Esophagus muscularis mucosa (tissue), 4 donors: Measurements from ENCODE around the gene CAMKMT.

Experiments
- CTCF ChIP-seq, 3 experiments: fragments of 200-600 bp in 2 of 3; fragments of 450-650 bp in 1 of 3; sonication (generic) in 2 of 3; IDR thresholded peaks; one replicate each; pipeline ENCODE4 v1.5.1; 2017 to 2019; ENCODE audit warnings: antibody characterized with exemption in 3 of 3, mild to moderate bottlenecking in 2 of 3, moderate library complexity in 1 of 3
- EP300 ChIP-seq: sonication (generic); formaldehyde crosslinking; IDR thresholded peaks from one replicate; pipeline ENCODE4 v1.6.1; 2017; ENCODE audit warnings: antibody characterized with exemption
- POLR2A ChIP-seq: fragments of 450-650 bp; IDR thresholded peaks from one replicate; pipeline ENCODE4 v1.6.1; 2017; ENCODE audit warnings: antibody characterized with exemption, moderate library complexity, mild to moderate bottlenecking, low read depth
- POLR2AphosphoS5 ChIP-seq, 2 donors: sonication (generic); formaldehyde crosslinking; IDR thresholded peaks; one replicate each; pipeline ENCODE4 v1.6.1; 2017; ENCODE audit warnings: antibody characterized with exemption in 2 of 2

GRCh38 chr2:44361330-44362206, at the start of gene CAMKMT, which contains the start of gene PREPL:
- TF ChIP-seq CTCF (IDR thresholded peaks at IDR 0.05) (no peak), EP300 (no peak), POLR2A (peak; percentile 73), POLR2AphosphoS5 (IDR thresholded peaks at IDR 0.05) (peak; percentile 88 to 89)
